Cortex of kidney (tissue), 1 donor: ENCODE results near the gene PELI2.

ENCODE experiments used
- DNase-seq: peaks from one replicate; lab custom pipeline; 2025; lab: John Stamatoyannopoulos, UW

Gene PELI2

GRCh38 chr14:56119201-56119981 lies 1.2 kb downstream of the PELI2 start:
- DNase-seq = no peak

GRCh38 chr14:56120091-56120691 lies 2.0 kb downstream of the PELI2 start:
- no peak for DNase-seq

- no peak for DNase-seq
Measured at GRCh38 chr14:56121816-56122215, 3.6 kb downstream of the PELI2 start.

GRCh38 chr14:56122301-56122700 lies 4.1 kb downstream of the PELI2 start:
- no peak for DNase-seq

GRCh38 chr14:56124327-56124726 lies 6.1 kb downstream of the PELI2 start:
- no peak for DNase-seq

- DNase-seq = no peak
Measured at GRCh38 chr14:56125772-56126636, 7.8 kb downstream of the PELI2 start.

- DNase-seq = no peak
Measured at GRCh38 chr14:56126637-56126913, 8.4 kb downstream of the PELI2 start.

- no peak for DNase-seq
Measured at GRCh38 chr14:56127156-56127555, 8.9 kb downstream of the PELI2 start.

GRCh38 chr14:56129092-56129491 lies 10.9 kb downstream of the PELI2 start:
- DNase-seq = no peak

- DNase-seq = no peak
Measured at GRCh38 chr14:56129933-56130332, 11.7 kb downstream of the PELI2 start.

- DNase-seq = no peak
Measured at GRCh38 chr14:56131004-56131864, 13.0 kb downstream of the PELI2 start.

- no peak for DNase-seq
Measured at GRCh38 chr14:56131865-56132833, 13.9 kb downstream of the PELI2 start.

- no peak for DNase-seq
Measured at GRCh38 chr14:56133547-56133946, 15.3 kb downstream of the PELI2 start.

GRCh38 chr14:56135001-56135400 lies 16.8 kb downstream of the PELI2 start:
- DNase-seq = no peak

GRCh38 chr14:56135668-56136067 lies 17.5 kb downstream of the PELI2 start:
- no peak for DNase-seq

- DNase-seq = no peak
Measured at GRCh38 chr14:56136571-56137452, 18.6 kb downstream of the PELI2 start.

GRCh38 chr14:56137453-56137807 lies 19.2 kb downstream of the PELI2 start:
- DNase-seq = no peak

- DNase-seq = no peak
Measured at GRCh38 chr14:56137849-56138248, 19.6 kb downstream of the PELI2 start.

GRCh38 chr14:56138928-56139327 lies 20.7 kb downstream of the PELI2 start:
- DNase-seq = no peak

GRCh38 chr14:56142314-56142713 lies 24.1 kb downstream of the PELI2 start:
- DNase-seq = no peak
